ENCODE results near the gene SLC10A1. TPM values are rescaled to one million over a fixed set of nuclear protein-coding genes. Genes with fewer than 3 reads are reported as not detected.

SLC10A1 gene
- total RNA-seq, 1 experiment from 2014 or later: not detected

DNA sequence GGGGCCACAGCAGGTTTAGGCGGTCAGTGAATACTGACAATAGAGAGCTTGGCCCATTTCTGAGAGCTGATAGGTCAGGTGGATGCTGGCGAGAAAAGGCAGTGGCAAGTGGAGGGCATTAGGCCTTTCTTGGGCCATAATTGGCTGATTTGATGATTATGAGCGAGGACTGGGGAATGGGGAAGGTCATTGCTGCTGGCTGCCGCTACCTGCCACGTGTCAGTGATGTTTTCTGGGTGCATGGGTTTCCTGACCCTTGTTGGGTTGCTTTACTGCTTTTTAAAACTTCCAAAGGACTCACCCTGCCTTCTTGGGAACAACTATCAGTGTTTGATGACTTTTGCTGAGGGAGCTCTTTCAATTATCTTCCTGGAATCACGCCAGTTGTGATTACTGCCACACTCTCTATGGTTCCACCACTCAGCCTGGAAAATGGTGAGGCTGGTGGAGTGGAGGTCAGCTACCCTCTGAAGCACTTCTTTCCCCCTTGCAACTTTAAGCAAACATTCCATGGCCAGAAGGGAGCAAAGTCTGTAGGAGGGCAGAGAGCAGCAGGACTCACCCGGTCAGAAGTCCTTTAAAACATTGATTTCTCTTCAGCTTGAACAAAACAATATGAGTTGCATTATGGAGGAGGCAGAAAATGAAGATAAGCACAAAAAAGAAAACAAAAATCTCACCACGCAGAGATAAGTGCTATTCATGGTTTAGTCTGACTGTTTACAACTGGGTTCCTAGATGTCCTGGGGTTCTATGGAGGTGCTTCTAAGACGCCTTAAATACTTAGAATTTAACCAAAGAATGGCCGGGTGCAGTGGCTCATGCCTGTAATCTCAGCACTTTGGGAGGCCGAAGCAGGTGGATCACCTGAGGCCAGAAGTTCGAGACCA, 12.1 kb upstream of the SLC10A1 start:
- H3K9me2 ChIP-seq (replicated peaks; ENCODE audit: low read length): no peaks in the 10 kb centered on the region
- H3K36me3 ChIP-seq (ENCODE audit: low read depth, low read length): no peaks in the 10 kb centered on the region
- H2AFZ ChIP-seq (ENCODE audit: low read length): no peak overlapping the region
- BruUV-seq (replicated peaks): no TSS peak
- TF ChIP-seq EZH2 (IDR thresholded peaks at IDR 0.05; ENCODE audit: low read length, unreplicated experiment): no peak
- TF ChIP-seq, protein P1, sequence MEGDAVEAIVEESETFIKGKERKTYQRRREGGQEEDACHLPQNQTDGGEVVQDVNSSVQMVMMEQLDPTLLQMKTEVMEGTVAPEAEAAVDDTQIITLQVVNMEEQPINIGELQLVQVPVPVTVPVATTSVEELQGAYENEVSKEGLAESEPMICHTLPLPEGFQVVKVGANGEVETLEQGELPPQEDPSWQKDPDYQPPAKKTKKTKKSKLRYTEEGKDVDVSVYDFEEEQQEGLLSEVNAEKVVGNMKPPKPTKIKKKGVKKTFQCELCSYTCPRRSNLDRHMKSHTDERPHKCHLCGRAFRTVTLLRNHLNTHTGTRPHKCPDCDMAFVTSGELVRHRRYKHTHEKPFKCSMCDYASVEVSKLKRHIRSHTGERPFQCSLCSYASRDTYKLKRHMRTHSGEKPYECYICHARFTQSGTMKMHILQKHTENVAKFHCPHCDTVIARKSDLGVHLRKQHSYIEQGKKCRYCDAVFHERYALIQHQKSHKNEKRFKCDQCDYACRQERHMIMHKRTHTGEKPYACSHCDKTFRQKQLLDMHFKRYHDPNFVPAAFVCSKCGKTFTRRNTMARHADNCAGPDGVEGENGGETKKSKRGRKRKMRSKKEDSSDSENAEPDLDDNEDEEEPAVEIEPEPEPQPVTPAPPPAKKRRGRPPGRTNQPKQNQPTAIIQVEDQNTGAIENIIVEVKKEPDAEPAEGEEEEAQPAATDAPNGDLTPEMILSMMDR (conservative IDR thresholded peaks at IDR 0.05; ENCODE audit: low read depth, low read length): no peak
- no peak for TF ChIP-seq EZH2phosphoT487 (IDR thresholded peaks at IDR 0.05; ENCODE audit: borderline replicate concordance, low read length)
- ATAC-seq (no peak), DNase-seq (no peak)
- H3K4me3 ChIP-seq (ENCODE audit: low read length): no peak overlapping the region
- ChIA-PET POLR2A (ENCODE audit: unreplicated experiment) (no interaction called here), CTCF (no interaction called here)
- no peaks in the 10 kb centered on the region for H3K9me3 ChIP-seq (ENCODE audit: low read length)
- H3K27ac ChIP-seq (ENCODE audit: low read length): no peak overlapping the region
- no peaks in the 10 kb centered on the region for H4K20me1 ChIP-seq (ENCODE audit: low read length)
- intact Hi-C loops (cut with micrococcal nuclease): no loop called here
- no peak overlapping the region for H3K4me2 ChIP-seq (ENCODE audit: low read length)
- no peaks in the 10 kb centered on the region for H3K4me1 ChIP-seq (ENCODE audit: insufficient read depth, low read length)
- H3K27me3 ChIP-seq (ENCODE audit: low read length): peaks cover 26% of the 10 kb centered on the region
- no peaks in the 10 kb centered on the region for H3F3A ChIP-seq (ENCODE audit: low read length, unreplicated experiment)
- H3K9ac ChIP-seq (ENCODE audit: low read length): no peak overlapping the region
- H3K79me2 ChIP-seq (ENCODE audit: low read length): no peaks in the 10 kb centered on the region

DNA sequence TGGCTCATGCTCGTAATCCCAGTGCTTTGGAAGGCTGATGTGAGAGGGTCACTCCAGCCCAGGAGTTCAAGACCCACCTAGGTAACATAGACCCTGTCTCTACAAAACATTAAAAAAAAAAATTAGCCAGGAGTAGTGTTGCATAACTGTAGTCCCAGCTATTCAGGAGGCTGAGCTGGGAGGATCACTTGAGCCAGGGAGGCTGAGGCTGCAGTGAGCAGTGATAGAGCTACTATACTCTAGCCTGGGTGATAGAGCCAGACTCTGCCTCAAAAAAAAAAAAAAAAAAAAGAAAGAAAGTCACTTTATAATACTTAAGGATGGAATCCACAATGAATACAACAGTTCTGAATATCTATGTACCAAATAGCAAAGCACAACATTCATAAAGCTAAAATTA, 10.2 kb upstream of the SLC10A1 start:
- Histone ChIP-seq H4K20me1 (ENCODE audit: low read length) (no peaks in the 10 kb centered on the region), H2AFZ (ENCODE audit: low read length) (no peak overlapping the region), H3K4me2 (ENCODE audit: low read length) (no peak overlapping the region), H3K4me3 (ENCODE audit: low read length) (no peak overlapping the region), H3K4me1 (ENCODE audit: insufficient read depth, low read length) (no peaks in the 10 kb centered on the region), H3K9me3 (ENCODE audit: low read length) (no peaks in the 10 kb centered on the region), H3K9me2 (replicated peaks; ENCODE audit: low read length) (no peaks in the 10 kb centered on the region), H3F3A (ENCODE audit: low read length, unreplicated experiment) (no peaks in the 10 kb centered on the region), H3K27ac (ENCODE audit: low read length) (no peak overlapping the region), H3K79me2 (ENCODE audit: low read length) (no peaks in the 10 kb centered on the region), H3K36me3 (ENCODE audit: low read depth, low read length) (no peaks in the 10 kb centered on the region), H3K9ac (ENCODE audit: low read length) (no peak overlapping the region), H3K27me3 (ENCODE audit: low read length) (peaks cover 18% of the 10 kb centered on the region; the same call in 1 of the 2 replicates)
- intact Hi-C loops (cut with micrococcal nuclease): no loop called here
- ATAC-seq (no peak), DNase-seq (no peak)
- TF ChIP-seq EZH2phosphoT487 (IDR thresholded peaks at IDR 0.05; ENCODE audit: borderline replicate concordance, low read length): no peak
- TF ChIP-seq, protein P1 (conservative IDR thresholded peaks at IDR 0.05; ENCODE audit: low read depth, low read length): no peak
- TF ChIP-seq EZH2 (IDR thresholded peaks at IDR 0.05; ENCODE audit: low read length, unreplicated experiment): no peak
- ChIA-PET CTCF (interaction anchor here (0.7 kb wide), 1 partner anchor 224 kb away, joined by 12 read pairs; no protein-coding TSS in a partner anchor), POLR2A (ENCODE audit: unreplicated experiment) (no interaction called here)
- no TSS peak for BruUV-seq (replicated peaks)

DNA sequence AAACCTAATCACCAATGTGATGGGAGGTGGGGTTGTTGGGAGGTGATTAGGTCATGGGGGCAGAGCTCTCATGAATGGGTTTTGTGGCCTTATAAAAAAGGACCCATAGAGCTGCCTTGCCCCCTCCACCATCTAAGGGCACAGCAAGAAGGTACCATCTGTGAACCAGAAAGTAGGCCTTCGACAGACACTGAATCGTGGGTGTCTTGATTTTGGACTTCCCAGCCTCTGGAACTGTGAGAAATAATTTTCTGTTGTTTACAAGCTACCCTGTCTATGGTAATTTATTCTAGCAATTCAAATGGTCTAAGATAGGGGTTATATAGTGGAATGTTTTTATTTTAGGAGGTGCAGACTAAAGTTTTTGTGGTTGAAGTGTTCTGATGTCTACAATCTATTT, 7.9 kb upstream of the SLC10A1 start:
- Histone ChIP-seq H3K27me3 (ENCODE audit: low read length) (peaks cover 26% of the 10 kb centered on the region), H3K27ac (ENCODE audit: low read length) (no peak overlapping the region), H3K4me2 (ENCODE audit: low read length) (no peak overlapping the region), H3K4me3 (ENCODE audit: low read length) (no peak overlapping the region), H4K20me1 (ENCODE audit: low read length) (no peaks in the 10 kb centered on the region), H3K79me2 (ENCODE audit: low read length) (no peaks in the 10 kb centered on the region), H2AFZ (ENCODE audit: low read length) (no peak overlapping the region), H3K9me2 (replicated peaks; ENCODE audit: low read length) (no peaks in the 10 kb centered on the region), H3K36me3 (ENCODE audit: low read depth, low read length) (no peaks in the 10 kb centered on the region), H3K9me3 (ENCODE audit: low read length) (no peaks in the 10 kb centered on the region), H3K9ac (ENCODE audit: low read length) (no peak overlapping the region), H3F3A (ENCODE audit: low read length, unreplicated experiment) (no peaks in the 10 kb centered on the region), H3K4me1 (ENCODE audit: insufficient read depth, low read length) (no peaks in the 10 kb centered on the region)
- intact Hi-C loops (cut with micrococcal nuclease): no loop called here
- TF ChIP-seq EZH2 (IDR thresholded peaks at IDR 0.05; ENCODE audit: low read length, unreplicated experiment): no peak
- TF ChIP-seq, protein P1 (conservative IDR thresholded peaks at IDR 0.05; ENCODE audit: low read depth, low read length): no peak
- TF ChIP-seq EZH2phosphoT487 (IDR thresholded peaks at IDR 0.05; ENCODE audit: borderline replicate concordance, low read length): no peak
- ChIA-PET CTCF (no interaction called here), POLR2A (ENCODE audit: unreplicated experiment) (no interaction called here)
- DNase-seq: no peak
- ATAC-seq: no peak
- BruUV-seq (replicated peaks): no TSS peak
